Type B pancreatic cell (in vitro differentiated cells): ENCODE data around the gene CD36. TPM values are rescaled to one million over a fixed set of nuclear protein-coding genes. Genes with fewer than 3 reads are reported as not detected.

Experiments used
- DNase-seq: peaks from one replicate; pipeline ENCODE4 v3.0.0; 2021; ENCODE audit warnings: mixed read lengths; ENCODE audit not compliant: unreplicated experiment; ENCODE audit errors: extremely low spot score
- H3K27ac Mint-ChIP-seq: 2 replicates; pipeline ENCODE4 v1.8.0; 2021; ENCODE audit warnings: mild to moderate bottlenecking, mixed read lengths
- H3K27me3 Mint-ChIP-seq: 2 replicates; pipeline ENCODE4 v1.8.0; 2021; ENCODE audit warnings: mixed read lengths
- H3K36me3 Mint-ChIP-seq: 2 replicates; pipeline ENCODE4 v1.8.0; 2021; ENCODE audit warnings: mixed read lengths
- H3K4me1 Mint-ChIP-seq: one replicate; pipeline ENCODE4 v1.8.0; 2021; ENCODE audit warnings: mixed read lengths; ENCODE audit not compliant: unreplicated experiment
- H3K4me3 Mint-ChIP-seq: 2 replicates; pipeline ENCODE4 v1.8.0; 2021; ENCODE audit warnings: mild to moderate bottlenecking, mixed read lengths
- H3K9me3 Mint-ChIP-seq: 2 replicates; pipeline ENCODE4 v1.8.0; 2021; ENCODE audit warnings: mixed read lengths
- CTCF ChIP-seq: fragments of 200-600 bp; sonication (generic); conservative IDR thresholded peaks from 2 replicates; pipeline ENCODE4 v1.5.0; 2021; ENCODE audit warnings: antibody characterized with exemption, mild to moderate bottlenecking
- total RNA-seq: library from RNA; stranded (reverse); gene quantifications from 2 replicates; pipeline ENCODE4 v1.2.1, GENCODE V29; 2021; ENCODE audit warnings: low replicate concordance

Gene CD36
- total RNA-seq, 1 donor from 2014 or later: 6.7 TPM

DNA sequence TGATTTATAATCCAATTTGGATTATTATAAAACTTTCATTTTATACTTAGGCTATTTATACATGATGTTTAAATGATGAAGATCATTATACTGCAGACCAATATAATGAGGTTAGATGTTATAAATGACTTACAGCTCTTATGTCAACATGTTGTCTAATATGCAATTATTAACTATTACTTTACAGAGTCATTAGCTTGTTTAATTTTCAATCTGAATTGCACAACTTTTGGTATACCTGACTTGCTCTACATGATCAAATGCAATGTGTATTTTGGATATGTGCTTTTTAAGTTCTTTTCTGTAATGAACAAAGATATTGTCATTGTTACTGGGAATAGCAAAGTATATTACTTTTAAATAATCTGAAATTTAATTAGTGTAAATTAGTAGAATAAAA, 569 bp downstream of the CD36 start:
- Mint-ChIP-seq H3K27ac (no peak overlapping the region), H3K36me3 (no peaks in the 10 kb centered on the region), H3K27me3 (no peaks in the 10 kb centered on the region), H3K4me3 (no peak overlapping the region), H3K4me1 (peaks cover 6% of the 10 kb centered on the region), H3K9me3 (no peaks in the 10 kb centered on the region)
- no peak for TF ChIP-seq CTCF
- no peak for DNase-seq

- TF ChIP-seq CTCF: no peak
- Mint-ChIP-seq H3K9me3 (no peaks in the 10 kb centered on the region), H3K27me3 (no peaks in the 10 kb centered on the region), H3K4me3 (no peak overlapping the region), H3K27ac (no peak overlapping the region), H3K36me3 (no peaks in the 10 kb centered on the region), H3K4me1 (peaks cover 6% of the 10 kb centered on the region)
- DNase-seq: no peak
These were observed 2.4 kb downstream of the CD36 start for GRCh38 chr7:80640846-80641245.

- no peak for TF ChIP-seq CTCF
- Mint-ChIP-seq H3K4me1 (peaks cover 9% of the 10 kb centered on the region), H3K9me3 (no peaks in the 10 kb centered on the region), H3K36me3 (no peaks in the 10 kb centered on the region), H3K27ac (peak overlapping the region; percentile 97), H3K4me3 (no peak overlapping the region), H3K27me3 (no peaks in the 10 kb centered on the region)
- DNase-seq: no peak
These were observed 3.1 kb downstream of the CD36 start for GRCh38 chr7:80641548-80641947.

GRCh38 chr7:80642871-80643270, 4.4 kb downstream of the CD36 start:
- no peaks in the 10 kb centered on the region for H3K9me3 Mint-ChIP-seq
- no peaks in the 10 kb centered on the region for H3K36me3 Mint-ChIP-seq
- peaks cover 9% of the 10 kb centered on the region for H3K4me1 Mint-ChIP-seq
- no peak for DNase-seq
- peak overlapping the region; percentile 97 for H3K27ac Mint-ChIP-seq
- no peak for TF ChIP-seq CTCF
- H3K4me3 Mint-ChIP-seq: peak overlapping the region; percentile 57
- no peaks in the 10 kb centered on the region for H3K27me3 Mint-ChIP-seq

DNA sequence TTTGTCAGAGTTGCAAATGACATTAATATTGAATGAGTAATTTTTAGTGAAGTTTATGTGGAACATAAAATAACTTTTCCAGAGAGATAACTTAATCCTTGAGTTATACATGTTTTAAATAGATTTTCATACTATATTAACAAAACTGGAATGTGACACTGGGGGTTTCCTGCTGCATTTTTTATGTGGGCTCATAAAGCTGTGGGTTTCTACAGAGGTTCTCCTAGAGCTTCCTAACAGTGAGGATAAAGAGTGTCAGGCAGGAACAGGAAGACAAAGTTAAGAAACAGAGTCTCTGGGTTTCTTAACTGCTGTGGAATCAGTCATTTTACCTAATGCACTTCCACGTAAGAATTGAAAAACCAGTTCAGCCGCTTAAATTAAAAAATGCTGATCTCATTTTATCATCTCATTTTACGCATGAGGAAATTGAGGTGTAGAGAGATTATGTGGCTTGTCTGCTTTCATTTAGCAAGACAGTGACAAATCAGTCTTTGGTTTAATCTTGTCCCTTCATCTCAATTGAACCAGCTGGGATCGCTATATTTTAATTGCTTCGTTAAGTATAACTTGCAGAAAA, 5.0 kb downstream of the CD36 start:
- no peak for TF ChIP-seq CTCF
- Mint-ChIP-seq H3K4me1 (peaks cover 9% of the 10 kb centered on the region), H3K9me3 (no peaks in the 10 kb centered on the region), H3K4me3 (peak overlapping the region; percentile 20), H3K36me3 (no peaks in the 10 kb centered on the region), H3K27me3 (no peaks in the 10 kb centered on the region), H3K27ac (peak overlapping the region; percentile 97)
- DNase-seq: no peak

- no peaks in the 10 kb centered on the region for H3K27me3 Mint-ChIP-seq
- H3K9me3 Mint-ChIP-seq: no peaks in the 10 kb centered on the region
- H3K4me1 Mint-ChIP-seq: peaks cover 9% of the 10 kb centered on the region
- peak overlapping the region; percentile 97 for H3K27ac Mint-ChIP-seq
- peak overlapping the region; percentile 20 for H3K4me3 Mint-ChIP-seq
- no peaks in the 10 kb centered on the region for H3K36me3 Mint-ChIP-seq
- DNase-seq: no peak
- no peak for TF ChIP-seq CTCF
These were observed 5.6 kb downstream of the CD36 start for GRCh38 chr7:80644054-80644453.
